Kidney (tissue), 11 donors: Measurements from ENCODE around the gene ORAI2. TPM values are rescaled to one million over a fixed set of nuclear protein-coding genes. Genes with fewer than 3 reads are reported as not detected.
"Not testable (repeated sequence)": the region's sequence is repeated elsewhere in the genome, so short reads cannot be mapped to it uniquely, and the experiment has no call there.

Source experiments
- DNase-seq, 5 donors: peaks; one replicate each; pipeline ENCODE4 v3.0.0-alpha.2; 2013 to 2020
- FAIRE-seq: peaks from 2 replicates; lab custom pipeline; 2012; peaks lifted over from hg19 to GRCh38; lab: Jason Lieb, UNC
- H3K27ac ChIP-seq, 2 donors: one replicate each; pipeline ENCODE4 v1.7.0; 2013; ENCODE audit warnings: low read depth in 2 of 2, low read length in 2 of 2, inconsistent platforms in 1 of 2
- H3K27me3 ChIP-seq: one replicate; pipeline ENCODE4 v1.7.1; 2013; ENCODE audit warnings: low read length, inconsistent platforms; ENCODE audit not compliant: control insufficient read depth, insufficient read depth
- H3K36me3 ChIP-seq, 3 donors: one replicate each; pipeline versions ENCODE4 v1.7.0 to v1.7.1; 2013; ENCODE audit warnings: low read length in 3 of 3, control low read depth in 1 of 3, inconsistent platforms in 1 of 3; ENCODE audit not compliant: insufficient read depth in 3 of 3, control insufficient read depth in 2 of 3
- H3K4me1 ChIP-seq, 3 donors: one replicate each; pipeline versions ENCODE4 v1.7.0 to v1.7.1; 2013; ENCODE audit warnings: low read length in 3 of 3, inconsistent platforms in 1 of 3, low read depth in 1 of 3; ENCODE audit not compliant: control insufficient read depth in 2 of 3, insufficient read depth in 2 of 3
- H3K4me3 ChIP-seq, 3 donors: one replicate each; pipeline versions ENCODE4 v1.7.0 to v1.8.1; 2013; ENCODE audit warnings: low read length in 3 of 3, control low read depth in 1 of 3, inconsistent platforms in 1 of 3
- H3K9ac ChIP-seq, 3 donors: one replicate each; pipeline versions ENCODE4 v1.7.0 to v1.7.1; 2013; ENCODE audit warnings: low read length in 3 of 3, control low read depth in 1 of 3, inconsistent platforms in 1 of 3
- H3K9me3 ChIP-seq, 3 donors: one replicate each; pipeline versions ENCODE4 v1.7.0 to v1.7.1; 2013; ENCODE audit warnings: low read length in 3 of 3, control low read depth in 1 of 3, inconsistent platforms in 1 of 3; ENCODE audit not compliant: control insufficient read depth in 2 of 3, insufficient read depth in 1 of 3
- intact Hi-C: fragments of 100-400 bp; cut with DNase I; formaldehyde crosslinking; loops from one replicate; pipeline ENCODE4 v1.11.1; 2022
- polyA plus RNA-seq: library from polyadenylated mRNA; stranded (reverse); fragments of 350-450 nt; fragmentation: Illumina TruSeq; extraction: RNeasy Lipid Tissue Mini Kit (QIAGEN cat#74804); gene quantifications from one replicate; pipeline ENCODE4 v1.2.3, GENCODE V29; 2014; ENCODE audit warnings: low read depth, low replicate concordance; ENCODE audit not compliant: insufficient read depth
- total RNA-seq: library from RNA; stranded (reverse); fragmentation: NEBNext Ultra II Directional; extraction: Animal tissue kit (Norgen Biotek cat#: 25700); gene quantifications from one replicate; pipeline ENCODE4 v1.2.1, GENCODE V29; 2021
- donor health status: control.
- donor health status: control.
- donor health status: DM: yes; HTN: yes; CAD: no.
- donor health status: Normal renal cell carcinoma (clear cell type).

ORAI2 gene
- total and polyA plus RNA-seq, 2 donors from 2014 or later = 13.8 to 45.6 TPM

DNA sequence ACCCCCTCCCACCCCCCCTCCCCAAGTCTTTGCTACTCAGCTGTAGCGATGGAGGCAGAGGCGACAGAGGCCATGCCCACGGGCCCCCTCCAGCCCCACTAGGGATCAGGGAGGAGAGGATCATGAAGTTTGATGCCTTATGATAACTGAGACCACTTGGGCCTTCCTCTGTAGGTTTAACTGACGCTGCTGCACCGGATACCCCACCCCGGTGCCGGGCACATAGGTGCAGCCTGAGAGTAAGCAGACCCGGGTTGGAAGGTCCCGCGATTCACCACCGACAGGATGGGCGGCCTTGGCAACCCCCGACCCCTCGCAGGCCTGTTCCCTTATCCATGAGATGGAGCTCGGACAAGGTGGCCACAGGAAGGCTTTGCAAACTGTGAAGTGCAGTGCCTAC is 60.7 kb downstream of the ORAI2 start:
- H3K36me3 ChIP-seq, H3K27me3 ChIP-seq, H3K4me3 ChIP-seq, intact Hi-C loops, H3K27ac ChIP-seq, H3K9me3 ChIP-seq, H3K4me1 ChIP-seq, H3K9ac ChIP-seq, FAIRE-seq: not testable (repeated sequence)
- DNase-seq = peak in 1 of 5 donors; percentile 44

DNA sequence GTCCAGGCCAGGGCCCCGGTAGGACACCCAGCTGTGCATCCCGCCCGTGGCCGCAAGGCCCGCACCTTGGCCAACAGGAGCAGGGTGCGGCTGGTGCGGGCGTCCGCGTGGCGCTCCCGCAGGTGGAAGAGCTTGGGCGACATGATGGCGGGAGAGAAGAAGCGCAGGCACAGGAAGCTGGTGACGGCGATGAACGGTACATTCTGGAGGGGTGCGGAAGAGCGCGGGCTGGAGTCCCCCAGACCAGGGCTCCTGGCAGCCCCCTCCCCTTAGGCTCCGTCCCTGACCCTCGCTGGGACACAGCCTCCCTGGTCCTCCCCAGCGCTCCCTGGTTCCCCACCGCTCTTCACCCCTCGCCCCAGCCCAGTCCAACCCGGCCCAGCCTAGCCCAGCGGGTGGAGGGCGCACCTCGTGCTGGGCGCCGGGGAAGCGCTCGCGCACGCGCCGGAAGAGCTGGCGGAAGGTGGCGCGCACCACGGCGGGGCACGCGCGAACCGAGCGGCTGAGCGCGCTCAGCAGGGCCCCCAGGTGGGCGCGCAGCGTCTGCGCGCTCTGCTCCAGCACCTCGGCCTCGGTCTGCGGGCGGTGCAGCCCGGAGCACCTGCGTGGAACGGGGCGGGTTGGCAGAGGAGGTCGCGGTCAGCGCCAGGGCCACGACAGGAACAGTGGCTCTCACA is 61.2 kb downstream of the ORAI2 start:
- not testable (repeated sequence) for FAIRE-seq

DNA sequence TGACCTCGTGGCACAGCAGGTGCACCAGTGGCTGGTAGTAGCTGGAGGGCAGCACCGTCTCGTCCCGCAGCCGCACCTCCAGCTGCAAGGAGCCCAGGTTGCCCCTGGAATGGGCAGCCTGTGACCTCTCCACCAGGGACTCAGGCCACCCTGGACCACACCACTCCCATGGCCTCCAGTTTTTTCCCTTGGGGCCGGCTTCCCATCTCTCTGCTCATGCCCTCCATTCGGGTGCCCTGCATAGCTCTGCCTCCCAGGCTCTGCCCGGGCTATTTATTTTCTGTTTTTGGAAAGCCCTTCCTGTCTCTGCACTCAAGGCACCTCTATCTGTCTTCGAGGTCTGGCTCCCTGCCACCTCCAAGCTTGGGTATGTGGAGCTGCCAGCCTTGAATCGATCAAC is 63.5 kb downstream of the ORAI2 start:
- FAIRE-seq, H3K9me3 ChIP-seq, H3K4me1 ChIP-seq, H3K27me3 ChIP-seq, H3K4me3 ChIP-seq, intact Hi-C loops, H3K9ac ChIP-seq, H3K36me3 ChIP-seq, H3K27ac ChIP-seq: not testable (repeated sequence)
- DNase-seq = peak in 2 of 5 donors; percentile 4 to 64

More for the DNA sequence above, 61.2 kb downstream of the ORAI2 start:
- H3K27me3 ChIP-seq, H3K27ac ChIP-seq, H3K9ac ChIP-seq, H3K9me3 ChIP-seq, H3K4me1 ChIP-seq, H3K36me3 ChIP-seq, intact Hi-C loops, H3K4me3 ChIP-seq, DNase-seq: not testable (repeated sequence)

DNA sequence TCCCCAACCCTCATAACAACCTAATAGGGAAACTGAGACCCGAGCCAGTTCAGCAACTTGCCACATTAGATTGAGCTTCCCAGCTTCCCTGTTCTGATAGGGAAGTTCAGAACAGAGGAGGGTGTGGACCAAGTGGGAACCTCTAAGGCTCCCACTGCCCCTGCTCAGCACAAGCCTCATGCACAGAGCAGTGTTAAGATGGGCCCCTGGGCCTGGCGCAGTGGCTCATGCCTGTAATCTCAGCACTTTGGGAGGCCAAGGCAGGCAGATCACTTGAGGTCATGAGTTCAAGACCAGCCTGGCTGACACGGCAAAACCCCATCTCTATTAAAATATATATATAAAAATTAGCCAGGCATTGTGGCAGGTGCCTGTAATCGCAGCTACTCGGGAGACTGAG is 63.9 kb downstream of the ORAI2 start:
- FAIRE-seq, H3K4me1 ChIP-seq, H3K9me3 ChIP-seq, H3K36me3 ChIP-seq, H3K4me3 ChIP-seq, H3K27me3 ChIP-seq, H3K9ac ChIP-seq, intact Hi-C loops, H3K27ac ChIP-seq: not testable (repeated sequence)
- DNase-seq = peak in 1 of 5 donors; percentile 27

DNA sequence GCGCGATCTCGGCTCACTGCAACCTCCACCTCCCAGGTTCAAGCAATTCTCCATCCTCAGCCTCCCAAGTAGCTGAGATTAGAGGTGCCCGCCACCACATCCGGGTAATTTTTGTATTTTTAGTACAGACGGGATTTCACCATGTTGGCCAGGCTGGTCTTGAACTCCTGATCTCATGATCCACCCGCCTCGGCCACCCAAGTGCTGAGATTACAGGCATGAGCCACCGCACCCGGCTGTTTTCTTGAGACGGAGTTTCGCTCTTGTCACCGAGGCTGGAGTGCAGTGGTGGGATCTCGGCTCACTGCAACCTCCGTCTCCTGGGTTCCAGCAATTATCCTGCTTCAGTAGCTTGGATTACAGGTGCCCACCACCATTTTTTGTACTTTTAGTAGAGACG is 64.9 kb downstream of the ORAI2 start:
- H3K36me3 ChIP-seq, H3K27me3 ChIP-seq, H3K9me3 ChIP-seq, H3K9ac ChIP-seq, H3K4me3 ChIP-seq, FAIRE-seq, H3K27ac ChIP-seq, H3K4me1 ChIP-seq, intact Hi-C loops: not testable (repeated sequence)
- DNase-seq = peak in 1 of 5 donors; percentile 46

DNA sequence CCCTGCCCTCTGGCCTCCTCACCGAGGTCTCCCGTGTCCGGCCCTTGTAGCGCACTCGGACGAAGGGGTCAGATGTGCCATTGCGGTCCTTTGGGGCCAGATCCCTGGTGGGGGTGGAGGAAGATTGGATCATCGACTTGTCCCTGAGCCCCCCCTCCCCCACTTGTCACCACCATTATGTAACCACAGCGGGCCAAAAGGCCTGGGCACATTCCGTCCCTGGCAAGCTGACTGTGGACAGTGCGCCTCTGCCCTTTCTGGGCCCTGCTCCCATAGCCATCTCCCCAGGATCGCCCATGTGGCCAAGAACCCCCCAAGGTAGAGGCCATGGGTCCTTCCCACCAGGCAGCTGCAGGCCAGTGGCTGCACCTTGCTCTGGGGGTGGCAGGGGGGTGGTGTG is 69.8 kb downstream of the ORAI2 start:
- H3K36me3 ChIP-seq, H3K4me3 ChIP-seq, DNase-seq, H3K4me1 ChIP-seq, H3K9ac ChIP-seq, H3K9me3 ChIP-seq, FAIRE-seq, intact Hi-C loops, H3K27me3 ChIP-seq, H3K27ac ChIP-seq: not testable (repeated sequence)

DNA sequence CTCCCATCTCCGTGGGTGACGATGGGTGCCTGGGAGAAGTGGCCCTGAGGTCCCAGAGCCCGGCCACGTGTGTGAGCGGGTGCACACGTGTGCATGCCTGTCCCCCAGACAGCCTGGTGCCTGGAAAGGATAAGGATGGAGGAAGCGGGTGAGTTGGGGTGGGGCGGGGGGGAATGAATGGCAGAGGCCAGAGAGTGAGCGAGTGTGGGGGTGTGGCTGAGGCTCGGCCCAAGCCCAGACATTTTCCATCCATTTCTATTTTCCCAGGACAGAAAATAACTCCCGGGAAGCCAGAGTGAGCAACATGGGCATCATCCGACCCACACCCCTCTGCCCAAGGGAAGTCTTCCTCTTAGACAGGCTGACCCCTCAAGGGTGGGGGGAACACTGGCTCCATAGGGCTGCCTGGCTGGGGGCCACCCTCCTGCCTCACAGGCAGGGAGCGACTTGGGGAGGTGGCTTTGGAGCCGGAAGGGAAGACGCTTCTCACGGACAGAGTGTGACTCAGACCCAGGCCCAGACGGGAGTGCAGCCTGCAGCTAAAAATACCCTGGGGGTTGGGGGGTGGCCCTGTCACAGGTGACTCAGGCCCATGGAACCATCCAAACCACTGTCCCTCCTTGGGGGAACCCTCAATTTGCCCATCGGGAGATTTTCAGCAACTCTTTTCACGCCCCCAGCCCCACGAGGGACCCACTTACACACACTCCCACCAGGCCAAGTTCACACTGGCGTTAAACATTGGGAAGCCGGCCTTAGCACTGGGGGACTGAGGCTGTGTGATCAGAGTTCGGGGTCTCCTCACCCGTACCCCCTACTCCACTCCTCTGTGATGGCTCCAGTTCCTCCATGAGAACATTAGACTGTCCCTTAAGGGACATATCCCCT is 72.2 kb downstream of the ORAI2 start:
- peak in 1 of 5 donors; percentile 29 for DNase-seq
- H3K27me3 ChIP-seq, H3K36me3 ChIP-seq, H3K9me3 ChIP-seq, FAIRE-seq, H3K4me1 ChIP-seq, H3K9ac ChIP-seq, H3K27ac ChIP-seq, intact Hi-C loops, H3K4me3 ChIP-seq: not testable (repeated sequence)
